IPS DF 6.9 (cell line): ENCODE measurements around the gene ZNF217.
"Not testable (repeated sequence)": the region's sequence is repeated elsewhere in the genome, so short reads cannot be mapped to it uniquely, and the experiment has no call there.

Source experiments
- DNase-seq: peaks from one replicate; pipeline ENCODE4 v3.0.0-alpha.2; 2013; ENCODE audit warnings: low read depth, low spot score
- H3K27ac ChIP-seq: one replicate; pipeline ENCODE4 v1.5.1; 2013; ENCODE audit warnings: low read length, control low read depth
- H3K27me3 ChIP-seq: 2 replicates; pipeline ENCODE4 v1.6.1; 2013; ENCODE audit warnings: mild to moderate bottlenecking, low read length; ENCODE audit not compliant: control insufficient read depth, insufficient read depth
- H3K36me3 ChIP-seq: 2 replicates; pipeline ENCODE4 v1.6.1; 2013; ENCODE audit warnings: low read length; ENCODE audit not compliant: control insufficient read depth, insufficient read depth
- H3K4me1 ChIP-seq: 2 replicates; pipeline ENCODE4 v1.6.1; 2013; ENCODE audit warnings: low read length; ENCODE audit not compliant: control insufficient read depth, insufficient read depth
- H3K4me3 ChIP-seq: 2 replicates; pipeline ENCODE4 v1.5.1; 2013; ENCODE audit warnings: mild to moderate bottlenecking, low read length
- H3K9me3 ChIP-seq: 2 replicates; pipeline ENCODE4 v1.6.1; 2013; ENCODE audit warnings: low read length, inconsistent platforms; ENCODE audit not compliant: control insufficient read depth, insufficient read depth
- WGBS: extraction: QIAGEN DNeasy Blood & Tissue Kit; methylation state at CpG from one replicate; pipeline ENCODE4 v1.1.7; 2013; ENCODE audit warnings: mixed read lengths, missing lambda C conversion rate; ENCODE audit not compliant: insufficient read length, insufficient coverage; 5-methylcytosine and 5-hydroxymethylcytosine counted together

ZNF217 gene

GRCh38 chr20:53621482-53622246 is 28.0 kb upstream of the ZNF217 start:
- Histone ChIP-seq H3K4me1 (no peaks in the 10 kb centered on the region), H3K36me3 (no peaks in the 10 kb centered on the region), H3K9me3 (no peaks in the 10 kb centered on the region), H3K27me3 (no peaks in the 10 kb centered on the region), H3K4me3 (no peak overlapping the region), H3K27ac (no peak overlapping the region)
- DNase-seq, result no peak
- no CpG with 5 or more reads among the region's 9 CpGs for WGBS

- WGBS, result no CpG with 5 or more reads among the region's 12 CpGs
- DNase-seq, H3K4me1 ChIP-seq, H3K27ac ChIP-seq, H3K27me3 ChIP-seq, H3K36me3 ChIP-seq, H3K4me3 ChIP-seq, H3K9me3 ChIP-seq: not testable (repeated sequence)
These were observed 24.9 kb upstream of the ZNF217 start for GRCh38 chr20:53618490-53619000.

DNA sequence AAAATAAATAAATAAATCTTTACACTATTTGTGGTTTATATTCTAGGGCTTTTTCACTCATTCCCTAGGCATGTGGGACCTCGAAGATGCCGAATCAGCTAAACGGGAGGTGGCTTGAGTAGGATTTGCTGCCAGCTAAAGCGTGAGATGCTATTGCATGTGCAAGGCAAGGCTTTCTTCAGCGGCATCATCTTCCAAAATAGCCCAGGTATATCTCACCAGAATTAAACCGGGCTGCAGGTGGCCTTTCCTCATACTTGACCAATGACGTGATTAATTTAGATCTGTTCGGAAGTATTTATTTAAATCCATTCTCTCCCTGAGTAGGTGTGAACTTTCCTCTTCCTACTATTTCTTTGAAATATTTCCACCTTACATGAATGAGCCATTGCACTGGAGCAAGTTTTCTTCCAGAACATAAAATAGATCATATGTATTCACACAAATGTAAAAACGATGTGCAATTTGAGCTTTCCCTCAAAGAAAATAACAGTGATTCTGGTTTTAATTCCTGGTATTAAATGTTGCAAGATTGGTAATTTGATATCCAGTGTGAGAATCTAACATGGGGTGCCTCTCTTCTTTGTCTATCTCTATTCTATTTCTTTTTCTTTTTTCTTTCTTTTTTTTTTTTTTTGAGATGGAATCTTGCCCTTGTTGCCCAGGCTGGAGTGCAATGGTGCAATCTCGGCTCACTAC is 24.3 kb upstream of the ZNF217 start:
- no peak overlapping the region for H3K4me3 ChIP-seq
- no peak for DNase-seq
- H3K27ac ChIP-seq, result no peak overlapping the region
- H3K27me3 ChIP-seq, result no peaks in the 10 kb centered on the region
- H3K9me3 ChIP-seq, result no peaks in the 10 kb centered on the region
- H3K4me1 ChIP-seq, result peaks cover 2% of the 10 kb centered on the region; the same call in 1 of the 2 replicates
- no CpG with 5 or more reads among the region's 10 CpGs for WGBS
- H3K36me3 ChIP-seq, result no peaks in the 10 kb centered on the region

- H3K27ac ChIP-seq, H3K4me1 ChIP-seq, H3K9me3 ChIP-seq, H3K4me3 ChIP-seq, DNase-seq, H3K36me3 ChIP-seq, H3K27me3 ChIP-seq: not testable (repeated sequence)
- no CpG with 5 or more reads among the region's 6 CpGs for WGBS
These were observed 22.9 kb upstream of the ZNF217 start for GRCh38 chr20:53616489-53616888.

GRCh38 chr20:53613748-53614147 is 20.1 kb upstream of the ZNF217 start:
- DNase-seq, result no peak
- Histone ChIP-seq H3K4me3 (no peak overlapping the region), H3K27ac (no peak overlapping the region), H3K27me3 (no peaks in the 10 kb centered on the region), H3K36me3 (no peaks in the 10 kb centered on the region), H3K9me3 (no peaks in the 10 kb centered on the region), H3K4me1 (peaks cover 2% of the 10 kb centered on the region; the same call in 1 of the 2 replicates)

GRCh38 chr20:53612289-53612688 is 18.6 kb upstream of the ZNF217 start:
- H3K4me1 ChIP-seq, H3K36me3 ChIP-seq, H3K27ac ChIP-seq, H3K9me3 ChIP-seq, H3K27me3 ChIP-seq, DNase-seq, H3K4me3 ChIP-seq: not testable (repeated sequence)
- no CpG with 5 or more reads among the region's 8 CpGs for WGBS

DNA sequence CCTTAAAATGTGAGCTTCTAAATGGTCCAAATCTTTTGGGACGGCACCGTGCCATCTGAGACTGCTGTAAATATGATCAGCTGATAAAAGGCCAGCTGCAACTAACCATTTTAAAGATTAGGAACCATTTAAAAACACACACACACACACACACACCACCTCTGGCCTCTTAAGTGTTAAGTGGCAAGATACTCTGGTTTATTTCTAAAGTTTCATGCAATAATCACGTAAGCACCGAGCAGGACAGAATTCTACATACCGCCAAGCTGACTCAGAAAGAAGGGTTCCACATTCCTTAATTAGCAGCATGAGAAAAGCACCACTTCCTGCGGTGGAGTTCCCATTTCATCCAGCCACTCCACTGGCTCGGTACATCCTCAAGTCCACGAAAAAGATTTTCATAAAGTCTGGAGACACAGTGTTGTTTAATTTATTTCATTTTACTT is 17.8 kb upstream of the ZNF217 start:
- no CpG with 5 or more reads among the region's 8 CpGs for WGBS
- peaks cover 3% of the 10 kb centered on the region; the same call in 1 of the 2 replicates for H3K4me1 ChIP-seq
- no peaks in the 10 kb centered on the region for H3K9me3 ChIP-seq
- H3K4me3 ChIP-seq, result no peak overlapping the region
- DNase-seq, result no peak
- H3K27me3 ChIP-seq, result no peaks in the 10 kb centered on the region
- H3K36me3 ChIP-seq, result no peaks in the 10 kb centered on the region
- no peak overlapping the region for H3K27ac ChIP-seq

DNA sequence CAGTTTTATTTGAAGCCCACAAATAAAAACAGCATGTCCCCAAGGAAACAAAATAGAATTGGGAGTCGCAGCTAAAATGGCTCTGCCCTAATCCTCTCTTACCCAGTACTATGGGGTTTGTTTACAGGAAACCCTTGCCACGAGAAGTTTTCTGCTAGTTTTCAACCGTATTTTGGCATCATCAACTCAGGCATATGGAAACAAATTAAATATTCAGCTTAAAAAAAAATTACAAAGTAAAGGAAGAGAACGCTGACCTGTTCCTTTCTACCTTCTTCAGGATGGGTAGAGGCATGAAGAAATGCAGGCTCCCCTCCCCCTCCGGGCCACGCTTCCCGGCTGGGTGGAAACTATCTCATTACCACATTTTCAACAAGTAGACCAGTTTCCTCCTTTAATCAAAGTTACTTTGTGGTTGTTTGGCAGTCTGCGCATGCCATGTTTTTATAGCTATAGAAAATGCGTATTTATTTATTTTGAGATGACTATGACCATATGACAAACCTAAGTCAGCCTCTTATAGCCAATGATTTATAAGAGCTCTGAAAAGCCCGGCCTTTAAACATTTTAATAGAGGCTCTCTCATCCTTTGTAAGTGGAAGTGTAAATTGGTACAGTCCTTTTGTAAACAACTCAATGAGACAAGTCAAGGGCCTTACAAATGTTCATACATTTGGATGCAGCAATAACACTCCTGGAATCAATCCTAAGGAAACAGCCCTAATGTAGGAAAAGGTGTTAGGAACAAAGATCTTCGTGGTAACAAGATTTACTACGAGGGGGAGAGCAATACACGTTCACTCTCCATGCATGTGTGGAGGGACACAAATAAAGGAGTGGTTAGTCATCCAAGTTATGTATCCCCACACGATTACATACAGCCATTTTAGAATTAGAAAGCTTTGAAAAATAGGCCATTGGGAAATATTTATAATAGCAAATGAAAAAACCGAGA is 16.1 kb upstream of the ZNF217 start:
- no peak for DNase-seq
- no peak overlapping the region for H3K27ac ChIP-seq
- no peaks in the 10 kb centered on the region for H3K36me3 ChIP-seq
- H3K4me3 ChIP-seq, result no peak overlapping the region
- WGBS, result no CpG with 5 or more reads among the region's 15 CpGs
- peaks cover 3% of the 10 kb centered on the region; the same call in 1 of the 2 replicates for H3K4me1 ChIP-seq
- no peaks in the 10 kb centered on the region for H3K9me3 ChIP-seq
- H3K27me3 ChIP-seq, result no peaks in the 10 kb centered on the region

GRCh38 chr20:53608456-53609452 is 15.1 kb upstream of the ZNF217 start:
- Histone ChIP-seq H3K9me3 (no peaks in the 10 kb centered on the region), H3K4me1 (peaks cover 3% of the 10 kb centered on the region; the same call in 1 of the 2 replicates), H3K27me3 (no peaks in the 10 kb centered on the region), H3K27ac (no peak overlapping the region), H3K36me3 (no peaks in the 10 kb centered on the region), H3K4me3 (no peak overlapping the region)
- no peak for DNase-seq
- WGBS, result no CpG with 5 or more reads among the region's 35 CpGs
